Endothelial cell of umbilical vein (primary cell): ENCODE results near the gene UPB1. TPM values are rescaled to one million over a fixed set of nuclear protein-coding genes. Genes with fewer than 3 reads are reported as not detected.

Source experiments
- BruUV-seq: library from RNA; stranded (reverse); fragments of 400-500 nt; replicated peaks from 2 replicates; lab custom pipeline; 2021; lab: Mats Ljungman, UMichigan
- CTCF ChIA-PET: fragments of 300-600, 350-600 bp; sonication (Branson Sonifier 250); formaldehyde crosslinking; loops from one replicate; lab custom pipeline; 2021; ENCODE audit warnings: antibody characterized with exemption, inconsistent platforms; lab: Charles Lee
- POLR2A ChIA-PET: fragments of 300-600, 350-600 bp; sonication (Branson Sonifier 250); formaldehyde crosslinking; loops from one replicate; lab custom pipeline; 2021; ENCODE audit warnings: antibody characterized with exemption, inconsistent platforms; lab: Charles Lee
- DNase-seq: peaks from one replicate; pipeline ENCODE4 v3.0.0-alpha.2; 2011; ENCODE audit warnings: low read depth, low spot score
- FAIRE-seq: peaks from 2 replicates; lab custom pipeline; 2011; peaks lifted over from hg19 to GRCh38; lab: Jason Lieb, UNC
- H2AFZ ChIP-seq: 2 replicates; pipeline ENCODE4 v1.6.0; 2012; ENCODE audit warnings: low read depth, low read length, control low read depth, inconsistent platforms
- H3K27ac ChIP-seq: 2 replicates; pipeline ENCODE4 v1.5.1; 2011; ENCODE audit warnings: low read depth, mild to moderate bottlenecking, control low read depth, low read length, moderate library complexity; ENCODE audit not compliant: insufficient read depth
- H3K27me3 ChIP-seq, 2 experiments: 2 replicates each; pipeline versions ENCODE4 v1.6.0 to v1.6.1; 2011; ENCODE audit warnings: low read length in 2 of 2, mixed read lengths in 1 of 2; ENCODE audit not compliant: control insufficient read depth in 2 of 2, insufficient read depth in 2 of 2
- H3K36me3 ChIP-seq, 2 experiments: 2 replicates in 1 of 2; 3 replicates in 1 of 2; pipeline ENCODE4 v1.5.1; 2011; ENCODE audit warnings: low read length in 2 of 2, mild to moderate bottlenecking in 1 of 2, moderate library complexity in 1 of 2; ENCODE audit not compliant: control insufficient read depth in 2 of 2, insufficient read depth in 2 of 2; ENCODE audit errors: extremely low read depth in 1 of 2
- H3K4me1 ChIP-seq: 3 replicates; pipeline ENCODE4 v1.5.1; 2011; ENCODE audit warnings: mild to moderate bottlenecking, low read length; ENCODE audit not compliant: control insufficient read depth, insufficient read depth; ENCODE audit errors: extremely low read depth
- H3K4me2 ChIP-seq: 2 replicates; pipeline ENCODE4 v1.6.1; 2011; ENCODE audit warnings: low read length, control low read depth, mixed read lengths; ENCODE audit not compliant: insufficient read depth
- H3K4me3 ChIP-seq, 3 experiments: fragments of 200-600 bp in 1 of 3; sonication (generic), shearing (Covaris generic) in 1 of 3; replicated peaks in 1 of 3; 2 replicates each; pipeline ENCODE4 v1.5.1; 2011 to 2016; ENCODE audit warnings: control low read depth in 3 of 3, low read length in 3 of 3, mild to moderate bottlenecking in 2 of 3, inconsistent platforms in 1 of 3, low read depth in 1 of 3, moderate library complexity in 1 of 3; ENCODE audit not compliant: insufficient read depth in 1 of 3
- H3K79me2 ChIP-seq: 2 replicates; pipeline ENCODE4 v1.6.0; 2012; ENCODE audit warnings: low read length, inconsistent platforms; ENCODE audit not compliant: control insufficient read depth, insufficient read depth
- H3K9ac ChIP-seq: replicated peaks from 2 replicates; pipeline ENCODE3; 2011; ENCODE audit warnings: low read length, control low read depth; ENCODE audit not compliant: insufficient read depth; ENCODE audit errors: extremely low read depth
- H3K9me1 ChIP-seq: replicated peaks from 3 replicates; pipeline ENCODE4 v1.6.0; 2011; ENCODE audit warnings: mild to moderate bottlenecking, low read length; ENCODE audit not compliant: control insufficient read depth, insufficient read depth; ENCODE audit errors: extremely low read depth
- H3K9me3 ChIP-seq: replicated peaks from 2 replicates; pipeline ENCODE4 v1.5.1; 2012; ENCODE audit warnings: low read length, inconsistent platforms; ENCODE audit not compliant: control insufficient read depth, insufficient read depth
- H4K20me1 ChIP-seq: replicated peaks from 2 replicates; pipeline ENCODE3; 2011; ENCODE audit warnings: mild to moderate bottlenecking, low read length; ENCODE audit not compliant: control insufficient read depth, insufficient read depth; ENCODE audit errors: extremely low read depth
- CTCF ChIP-seq, 2 donors: IDR thresholded peaks; 1 replicate in 1 of 2; 2 replicates in 1 of 2; pipeline ENCODE4 v1.5.1; 2011; ENCODE audit warnings: low read length in 2 of 2, mild to moderate bottlenecking in 2 of 2, moderate library complexity in 2 of 2, control low read depth in 1 of 2, inconsistent platforms in 1 of 2, low read depth in 1 of 2; ENCODE audit not compliant: insufficient read depth in 1 of 2; ENCODE audit errors: extremely low read depth in 1 of 2
- FOS ChIP-seq: IDR thresholded peaks from 2 replicates; pipeline ENCODE4 v1.6.1; 2011; ENCODE audit warnings: mild to moderate bottlenecking, low read length, moderate library complexity, borderline replicate concordance; ENCODE audit not compliant: insufficient read depth
- GATA2 ChIP-seq: IDR thresholded peaks from 2 replicates; pipeline ENCODE4 v1.7.0; 2011; ENCODE audit warnings: low read depth, mild to moderate bottlenecking, moderate library complexity, mixed read lengths, low read length; ENCODE audit not compliant: insufficient read length, insufficient read depth
- JUN ChIP-seq: IDR thresholded peaks from 2 replicates; pipeline ENCODE4 v1.6.1; 2011; ENCODE audit warnings: borderline replicate concordance, low read depth; ENCODE audit not compliant: insufficient read length, insufficient read depth
- POLR2A ChIP-seq: IDR thresholded peaks from 2 replicates; pipeline ENCODE4 v1.6.1; 2012; ENCODE audit warnings: low read depth, mild to moderate bottlenecking, control low read depth, low read length
- POLR2AphosphoS5 ChIP-seq: IDR thresholded peaks from 2 replicates; pipeline ENCODE4 v1.6.1; 2012; ENCODE audit warnings: low read depth, mild to moderate bottlenecking, control low read depth, low read length, moderate library complexity; ENCODE audit not compliant: insufficient read depth
- dilution Hi-C: fragments of 300-500 bp; cut with MboI; formaldehyde crosslinking; loops from one replicate; pipeline ENCODE4 v1.15.0; 2019; ENCODE audit warnings: low sequenced_read_pairs; ENCODE audit not compliant: extremely low pct_ligation_motif_present
- intact Hi-C: fragments of 100-400 bp; cut with micrococcal nuclease; formaldehyde crosslinking; loops from one replicate; pipeline ENCODE4 v1.10.0; 2022
- polyA plus RNA-seq, 4 experiments: library from polyadenylated mRNA; depleted of rRNA in 3 of 4; stranded (reverse) in 3 of 4; unstranded in 1 of 4; fragments of >200 nt; gene quantifications; 2 replicates each; pipeline versions ENCODE4 v1.2.1 to v1.2.3, GENCODE V29; 2011 to 2012; ENCODE audit warnings: missing spikeins in 1 of 4
- total RNA-seq: library from RNA; stranded (reverse); gene quantifications from 2 replicates; pipeline ENCODE4 v1.2.3, GENCODE V29; 2021

The UPB1 gene
- total and polyA plus RNA-seq, 2 donors (not counting 3 experiments of a cell fraction or from before 2014, with no cell fraction given), result 0.30 to 0.80 TPM

GRCh38 chr22:24473284-24473683 is 21.8 kb upstream of the UPB1 start:
- DNase-seq, result no peak
- Histone ChIP-seq H3K9ac (no peak overlapping the region), H3K79me2 (no peaks in the 10 kb centered on the region), H3K4me3 (no peak overlapping the region), H3K27me3 (no peaks in the 10 kb centered on the region), H2AFZ (no peak overlapping the region), H3K36me3 (no peaks in the 10 kb centered on the region), H4K20me1 (no peaks in the 10 kb centered on the region), H3K9me1 (no peaks in the 10 kb centered on the region), H3K4me1 (peaks cover 10% of the 10 kb centered on the region), H3K9me3 (no peaks in the 10 kb centered on the region), H3K27ac (no peak overlapping the region), H3K4me2 (no peak overlapping the region)
- BruUV-seq, result no TSS peak
- dilution Hi-C loops, result no loop called here
- ChIA-PET POLR2A (interaction anchor here (0.7 kb wide), 1 partner anchor 83 kb away, joined by 9 read pairs; no protein-coding TSS in a partner anchor), CTCF (interaction anchor here (1.7 kb wide), 1 partner anchor 9 kb away, joined by 6 read pairs; no protein-coding TSS in a partner anchor)
- TF ChIP-seq JUN (no peak), FOS (no peak), POLR2AphosphoS5 (no peak), POLR2A (no peak)
- FAIRE-seq, result no peak
- intact Hi-C loops, result no loop called here

DNA sequence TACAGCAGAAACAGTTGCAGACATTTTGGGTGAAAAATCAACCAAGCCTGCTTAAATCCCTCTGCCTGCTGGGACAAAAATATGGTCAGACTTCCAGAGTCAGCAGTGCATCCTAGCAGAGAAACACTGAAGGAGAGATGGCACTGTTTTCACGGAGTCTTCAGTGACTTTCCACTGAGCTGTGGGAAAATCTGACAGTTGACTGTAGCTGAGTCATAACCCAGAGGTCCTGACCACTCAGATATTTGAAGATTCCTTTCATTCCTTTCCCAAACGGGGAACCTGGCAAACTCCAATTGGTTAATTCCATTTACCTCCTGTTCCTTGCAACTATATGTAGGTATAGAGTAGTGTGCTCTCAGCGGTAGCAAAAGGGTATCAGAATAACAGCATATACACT is 20.9 kb upstream of the UPB1 start:
- Histone ChIP-seq H3K79me2 (no peaks in the 10 kb centered on the region), H3K9me3 (no peaks in the 10 kb centered on the region), H3K27ac (peak overlapping the region; percentile 5), H3K4me1 (peaks cover 10% of the 10 kb centered on the region), H3K36me3 (no peaks in the 10 kb centered on the region), H3K27me3 (no peaks in the 10 kb centered on the region), H3K9ac (no peak overlapping the region), H4K20me1 (no peaks in the 10 kb centered on the region), H3K9me1 (no peaks in the 10 kb centered on the region), H2AFZ (peak overlapping the region; percentile 0), H3K4me3 (no peak overlapping the region), H3K4me2 (peak overlapping the region; percentile 9)
- POLR2A ChIA-PET, result no interaction called here
- dilution Hi-C loops (no loop called here), intact Hi-C loops (no loop called here)
- CTCF ChIA-PET, result interaction anchor here (1.7 to 2.3 kb wide), 2 partner anchors 8 to 29 kb away, joined by 6 read pairs; no protein-coding TSS in a partner anchor
- FAIRE-seq, result peak; percentile 82
- no TSS peak for BruUV-seq
- peak; percentile 83 for DNase-seq
- TF ChIP-seq CTCF (IDR thresholded peaks at IDR 0.05; ENCODE audit: extremely low read depth in 1 of 2, insufficient read depth in 1 of 2, low read depth in 1 of 2, low read length in 2 of 2), result no peak
- peak; percentile 91 for TF ChIP-seq FOS
- TF ChIP-seq JUN, result peak; percentile 75
- peak; percentile 23 for TF ChIP-seq GATA2
